Measurements from ENCODE around the gene CABLES1.
"Not testable (repeated sequence)": the region's sequence is repeated elsewhere in the genome, so short reads cannot be mapped to it uniquely, and the experiment has no call there.

Gene CABLES1

GRCh38 chr18:23134780-23135549 lies at the start of gene CABLES1:
CABLES1 (plus strand) TSS chr18:23135485; CDS start chr18:23135763, 278 bp downstream.
- Mint-ChIP-seq H3K4me3 (peak within 1 kb of the TSS; percentile 79), H3K4me1 (peaks cover 33% of the 10 kb centered on the region), H3K27me3 (peaks cover 57% of the 10 kb centered on the region), H3K9me3 (no peaks in the 10 kb centered on the region), H3K27ac (peak within 1 kb of the TSS; percentile 62), H3K36me3 (no peaks in the 10 kb centered on the region)
- CTCF ChIA-PET = interaction anchor here (0.7 to 7.7 kb wide), 6 partner anchors 47 to 277 kb away, joined by 3 to 87 read pairs (median 6); no protein-coding TSS in a partner anchor
- peak; percentile 55 for DNase-seq

GRCh38 chr18:23087352-23087751 lies 47.9 kb upstream of the CABLES1 start:
- Mint-ChIP-seq H3K9me3 (no peaks in the 10 kb centered on the region), H3K4me3 (no peak overlapping the region), H3K36me3 (no peaks in the 10 kb centered on the region), H3K27me3 (peaks cover 41% of the 10 kb centered on the region), H3K27ac (no peak overlapping the region), H3K4me1 (peaks cover 14% of the 10 kb centered on the region)
- CTCF ChIA-PET = no interaction called here
- no peak for DNase-seq

GRCh38 chr18:23088310-23088709 lies 47.0 kb upstream of the CABLES1 start:
- Mint-ChIP-seq H3K27me3 (peaks cover 38% of the 10 kb centered on the region), H3K27ac (no peak overlapping the region), H3K9me3 (no peaks in the 10 kb centered on the region), H3K4me3 (no peak overlapping the region), H3K36me3 (no peaks in the 10 kb centered on the region), H3K4me1 (peaks cover 15% of the 10 kb centered on the region)
- no peak for DNase-seq
- CTCF ChIA-PET = no interaction called here

- H3K4me3 Mint-ChIP-seq, H3K27ac Mint-ChIP-seq, CTCF ChIA-PET, H3K9me3 Mint-ChIP-seq, DNase-seq, H3K36me3 Mint-ChIP-seq: not testable (repeated sequence)
- Mint-ChIP-seq H3K4me1 (peaks cover 20% of the 10 kb centered on the region), H3K27me3 (peaks cover 40% of the 10 kb centered on the region)
Observed at GRCh38 chr18:23091017-23091993, 44.0 kb upstream of the CABLES1 start.

- H3K36me3 Mint-ChIP-seq = peaks cover 3% of the 10 kb centered on the region
- CTCF ChIA-PET = no interaction called here
- peaks cover 37% of the 10 kb centered on the region for H3K27me3 Mint-ChIP-seq
- H3K27ac Mint-ChIP-seq = no peak overlapping the region
- no peak overlapping the region for H3K4me3 Mint-ChIP-seq
- H3K4me1 Mint-ChIP-seq = peaks cover 20% of the 10 kb centered on the region
- DNase-seq = no peak
- no peaks in the 10 kb centered on the region for H3K9me3 Mint-ChIP-seq
Observed at GRCh38 chr18:23092121-23092520, 43.2 kb upstream of the CABLES1 start.

GRCh38 chr18:23093130-23093529 lies 42.2 kb upstream of the CABLES1 start:
- DNase-seq, H3K9me3 Mint-ChIP-seq, H3K36me3 Mint-ChIP-seq, CTCF ChIA-PET, H3K27ac Mint-ChIP-seq, H3K4me3 Mint-ChIP-seq: not testable (repeated sequence)
- Mint-ChIP-seq H3K4me1 (peaks cover 20% of the 10 kb centered on the region), H3K27me3 (peaks cover 35% of the 10 kb centered on the region)

GRCh38 chr18:23093772-23094171 lies 41.5 kb upstream of the CABLES1 start:
- no peaks in the 10 kb centered on the region for H3K9me3 Mint-ChIP-seq
- H3K4me1 Mint-ChIP-seq = peaks cover 20% of the 10 kb centered on the region
- no peak overlapping the region for H3K27ac Mint-ChIP-seq
- DNase-seq = no peak
- CTCF ChIA-PET = no interaction called here
- no peak overlapping the region for H3K4me3 Mint-ChIP-seq
- H3K36me3 Mint-ChIP-seq = peaks cover 3% of the 10 kb centered on the region
- peaks cover 30% of the 10 kb centered on the region for H3K27me3 Mint-ChIP-seq

- H3K36me3 Mint-ChIP-seq = peaks cover 3% of the 10 kb centered on the region
- no peaks in the 10 kb centered on the region for H3K9me3 Mint-ChIP-seq
- DNase-seq = no peak
- peaks cover 20% of the 10 kb centered on the region for H3K4me1 Mint-ChIP-seq
- H3K27me3 Mint-ChIP-seq = peaks cover 28% of the 10 kb centered on the region
- no peak overlapping the region for H3K4me3 Mint-ChIP-seq
- H3K27ac Mint-ChIP-seq = no peak overlapping the region
- CTCF ChIA-PET = no interaction called here
Observed at GRCh38 chr18:23094411-23095190, 40.7 kb upstream of the CABLES1 start.

GRCh38 chr18:23095463-23095862 lies 39.8 kb upstream of the CABLES1 start:
- Mint-ChIP-seq H3K4me1 (peaks cover 18% of the 10 kb centered on the region), H3K36me3 (peaks cover 3% of the 10 kb centered on the region), H3K9me3 (no peaks in the 10 kb centered on the region), H3K27ac (no peak overlapping the region), H3K27me3 (peaks cover 24% of the 10 kb centered on the region), H3K4me3 (no peak overlapping the region)
- CTCF ChIA-PET = no interaction called here
- DNase-seq = no peak

GRCh38 chr18:23097016-23097415 lies 38.3 kb upstream of the CABLES1 start:
- CTCF ChIA-PET = interaction anchor here (0.8 kb wide), 1 partner anchor 17 kb away, joined by 3 read pairs; no protein-coding TSS in a partner anchor
- H3K4me3 Mint-ChIP-seq, H3K27ac Mint-ChIP-seq, H3K9me3 Mint-ChIP-seq, H3K36me3 Mint-ChIP-seq, DNase-seq, H3K4me1 Mint-ChIP-seq: not testable (repeated sequence)
- H3K27me3 Mint-ChIP-seq = peaks cover 24% of the 10 kb centered on the region

- H3K36me3 Mint-ChIP-seq = no peaks in the 10 kb centered on the region
- no peak overlapping the region for H3K4me3 Mint-ChIP-seq
- H3K4me1 Mint-ChIP-seq = peaks cover 5% of the 10 kb centered on the region
- H3K27ac Mint-ChIP-seq = no peak overlapping the region
- no peaks in the 10 kb centered on the region for H3K9me3 Mint-ChIP-seq
- peaks cover 16% of the 10 kb centered on the region for H3K27me3 Mint-ChIP-seq
- CTCF ChIA-PET = no interaction called here
- DNase-seq = no peak
Observed at GRCh38 chr18:23099621-23100020, 35.7 kb upstream of the CABLES1 start.

GRCh38 chr18:23101861-23102432 lies 33.3 kb upstream of the CABLES1 start:
- H3K27me3 Mint-ChIP-seq = peaks cover 16% of the 10 kb centered on the region
- H3K4me1 Mint-ChIP-seq = no peaks in the 10 kb centered on the region
- no peak overlapping the region for H3K27ac Mint-ChIP-seq
- no peaks in the 10 kb centered on the region for H3K9me3 Mint-ChIP-seq
- no peak overlapping the region for H3K4me3 Mint-ChIP-seq
- H3K36me3 Mint-ChIP-seq = no peaks in the 10 kb centered on the region
- CTCF ChIA-PET = no interaction called here
- DNase-seq = no peak

GRCh38 chr18:23102493-23103261 lies 32.6 kb upstream of the CABLES1 start:
- H3K27ac Mint-ChIP-seq = no peak overlapping the region
- no peak overlapping the region for H3K4me3 Mint-ChIP-seq
- no peak for DNase-seq
- no peaks in the 10 kb centered on the region for H3K9me3 Mint-ChIP-seq
- CTCF ChIA-PET = interaction anchor here (1.1 kb wide), 1 partner anchor 29 kb away, joined by 3 read pairs; no protein-coding TSS in a partner anchor
- no peaks in the 10 kb centered on the region for H3K4me1 Mint-ChIP-seq
- H3K36me3 Mint-ChIP-seq = no peaks in the 10 kb centered on the region
- H3K27me3 Mint-ChIP-seq = peaks cover 16% of the 10 kb centered on the region
